GM12872 (cell line): Measurements from ENCODE around the gene GRID1.

Experiments
- CTCF ChIP-seq: IDR thresholded peaks from 3 replicates; pipeline ENCODE4 v1.5.1; 2011; ENCODE audit warnings: low read depth, mild to moderate bottlenecking, low read length, moderate library complexity; ENCODE audit not compliant: insufficient read depth

The GRID1 gene

DNA sequence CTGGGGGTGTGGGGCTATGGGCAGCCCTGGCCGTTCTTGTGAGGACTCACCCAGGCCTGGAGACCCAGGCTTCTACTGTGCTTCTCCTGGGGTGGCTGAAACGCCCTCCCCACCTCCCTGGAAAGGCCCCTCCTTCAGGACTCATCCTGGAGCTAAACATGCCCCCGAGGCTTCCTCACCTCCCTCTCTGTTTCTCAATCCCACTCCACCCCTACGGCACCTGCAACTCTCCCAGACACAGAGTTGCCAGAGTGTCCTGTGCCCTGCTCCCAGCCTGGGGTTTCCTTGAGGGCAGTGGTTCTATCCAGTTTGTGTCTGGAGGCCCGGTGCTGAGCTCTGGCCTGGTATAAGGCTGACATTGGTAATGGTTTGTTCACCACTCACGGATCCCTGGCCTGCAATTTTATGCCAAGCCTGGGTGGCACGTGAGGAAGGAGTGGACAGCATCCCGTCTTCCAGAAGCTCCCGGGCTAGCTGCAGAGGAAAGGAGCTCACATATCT is 68.0 kb downstream of the GRID1 start:
- no peak for TF ChIP-seq CTCF

GRCh38 chr10:86295791-86296190 is 70.8 kb downstream of the GRID1 start:
- no peak for TF ChIP-seq CTCF

DNA sequence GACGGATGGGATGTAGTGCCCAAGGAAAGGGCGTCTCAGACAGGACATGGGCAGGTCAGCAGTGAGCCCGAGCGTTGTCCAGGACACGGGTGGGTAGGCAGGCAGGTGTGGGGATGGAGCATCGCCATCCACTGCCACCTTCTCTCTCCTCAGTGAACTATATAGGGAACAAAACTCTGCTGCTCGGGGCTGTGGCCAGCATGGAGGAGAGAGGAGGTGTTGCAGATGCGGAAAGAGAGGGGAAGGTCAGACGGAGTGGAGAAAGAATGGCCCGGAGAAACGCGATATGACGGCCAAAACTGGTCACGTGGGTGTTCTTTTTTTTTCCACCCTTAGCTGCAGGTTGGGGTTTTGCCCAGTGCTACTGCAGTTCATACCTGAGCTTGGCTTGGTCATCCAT is 71.2 kb downstream of the GRID1 start:
- TF ChIP-seq CTCF: no peak

DNA sequence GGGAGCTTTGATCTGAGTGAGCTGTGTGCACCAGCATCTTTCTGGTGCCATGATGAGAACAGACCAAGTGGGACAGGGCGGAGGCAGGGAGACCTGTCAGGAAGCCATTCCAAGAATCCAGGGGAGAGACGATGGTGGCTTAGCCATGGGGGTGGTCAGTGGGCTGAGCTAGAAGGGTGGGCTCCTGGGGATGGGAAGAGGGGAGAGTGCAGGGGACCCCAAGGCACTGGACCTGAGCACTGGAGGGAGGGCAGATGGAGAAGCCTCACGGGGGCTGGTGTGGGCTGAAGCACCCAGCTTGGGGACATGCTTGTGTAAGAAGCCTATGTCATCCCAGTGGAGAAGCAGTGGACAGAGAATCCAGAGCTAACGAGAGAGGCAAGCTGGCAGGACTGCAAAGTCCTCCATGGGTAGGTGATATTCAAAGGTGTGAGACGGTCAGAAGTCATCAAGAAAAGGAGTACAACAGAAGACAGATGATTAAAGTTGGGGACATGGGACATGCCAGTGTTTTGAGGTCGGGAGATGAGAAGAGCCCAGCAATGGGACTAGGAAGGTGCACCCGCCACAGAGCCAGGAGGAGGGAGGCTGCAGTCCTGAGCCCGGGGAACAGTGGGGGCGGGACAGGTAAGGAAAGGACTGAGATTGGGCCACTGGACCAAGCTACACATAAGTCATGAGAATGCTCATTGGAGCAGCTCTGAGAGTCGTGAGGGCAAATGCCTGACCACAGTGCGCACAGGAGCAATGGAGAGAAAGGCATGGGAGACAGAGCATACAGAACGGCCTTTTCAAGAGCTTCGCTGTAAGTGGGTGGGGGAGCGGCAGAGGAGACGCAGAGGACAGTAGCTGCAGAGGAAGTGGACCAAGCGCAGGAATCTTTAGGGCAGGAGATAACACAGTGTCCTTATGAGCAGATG is 72.0 kb downstream of the GRID1 start:
- TF ChIP-seq CTCF: no peak

- no peak for TF ChIP-seq CTCF
These were observed 73.2 kb downstream of the GRID1 start for GRCh38 chr10:86293396-86293791.

DNA sequence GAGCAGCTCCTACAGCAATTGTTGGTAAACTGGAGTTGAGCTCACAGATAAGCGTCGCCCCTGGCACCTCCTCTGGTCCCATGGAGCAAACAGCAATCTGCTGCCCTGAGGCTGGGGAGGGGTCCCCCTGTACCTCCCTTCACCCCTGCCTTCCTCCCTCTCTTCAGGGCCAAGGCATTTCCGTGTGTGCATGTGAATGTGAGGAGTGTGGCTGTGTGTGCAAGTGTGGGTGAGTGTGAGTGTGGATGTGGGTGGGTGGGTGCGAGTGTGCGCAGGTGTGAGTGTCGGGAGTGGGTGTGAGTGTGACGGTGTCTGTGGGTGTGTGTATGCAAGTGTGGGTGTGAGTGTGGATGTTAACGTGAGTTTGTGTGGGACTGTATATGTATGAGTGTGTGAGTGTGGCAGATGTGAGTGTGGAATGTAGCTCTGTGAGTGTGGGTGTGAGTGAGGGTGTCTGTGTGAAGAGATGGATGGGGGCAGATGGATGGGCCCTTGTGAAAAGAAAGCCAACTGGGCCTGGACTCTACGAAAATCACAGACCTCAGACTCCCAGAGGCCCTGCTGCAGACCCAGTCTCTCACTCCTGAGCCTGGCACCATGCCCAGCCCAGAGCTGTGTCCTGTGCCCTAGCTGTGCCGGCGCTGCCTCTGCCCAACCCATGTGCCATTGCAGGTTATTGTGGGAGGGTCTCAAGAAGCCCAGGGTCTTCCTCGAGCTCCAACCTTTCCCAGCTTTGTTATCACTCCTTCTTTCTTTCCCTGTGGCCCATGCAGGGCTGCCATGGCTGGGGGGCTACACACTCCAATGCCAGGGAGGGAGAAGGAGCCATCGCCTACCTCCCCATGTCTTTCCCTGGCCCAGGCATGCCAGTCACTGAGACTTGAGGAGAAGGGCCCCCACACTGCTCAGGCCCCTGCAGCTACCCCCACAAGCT is 73.9 kb downstream of the GRID1 start:
- TF ChIP-seq CTCF: no peak

- TF ChIP-seq CTCF: no peak
These were observed 74.8 kb downstream of the GRID1 start for GRCh38 chr10:86291616-86292340.
